ENCODE data around the gene DBNL.
A peak's percentile ranks its signal among the peaks of the same experiment; 100 is the strongest.

The DBNL gene

GRCh38 chr7:44101303-44101965, 56.9 kb downstream of the DBNL start:
- no peak for TF ChIP-seq TCF4 (CRISPR knock-in tag; IDR thresholded peaks at IDR 0.05; ENCODE audit: borderline replicate concordance)
- TF ChIP-seq CREB5 (CRISPR knock-in tag; IDR thresholded peaks at IDR 0.05; ENCODE audit: low read depth) = no peak
- TF ChIP-seq ZNF8 (CRISPR knock-in tag; IDR thresholded peaks at IDR 0.05) = no peak
- no peak for TF ChIP-seq POU6F1 (CRISPR knock-in tag; IDR thresholded peaks at IDR 0.05; ENCODE audit: borderline replicate concordance, low read depth)
- TF ChIP-seq CSDC2 (CRISPR knock-in tag; IDR thresholded peaks at IDR 0.05) = no peak
- TF ChIP-seq ZFP30 (CRISPR knock-in tag; IDR thresholded peaks at IDR 0.05) = no peak
- no peak for ATAC-seq

- peak; percentile 1; the same call in 1 of the 3 replicates for ATAC-seq
- TF ChIP-seq TOX (CRISPR knock-in tag; IDR thresholded peaks at IDR 0.05; ENCODE audit: borderline replicate concordance) (no peak), ESRRG (CRISPR knock-in tag; IDR thresholded peaks at IDR 0.05) (no peak), TCF4 (CRISPR knock-in tag; IDR thresholded peaks at IDR 0.05; ENCODE audit: borderline replicate concordance) (no peak), OSR1 (CRISPR knock-in tag; IDR thresholded peaks at IDR 0.05) (no peak), ZNF8 (CRISPR knock-in tag; IDR thresholded peaks at IDR 0.05) (no peak), ZNF565 (CRISPR knock-in tag; conservative IDR thresholded peaks at IDR 0.05; ENCODE audit: low read depth) (no peak), SNAI2 (CRISPR knock-in tag; IDR thresholded peaks at IDR 0.05) (no peak)
Measured at GRCh38 chr7:44101966-44102845, 57.7 kb downstream of the DBNL start.

GRCh38 chr7:44102846-44103565, 58.5 kb downstream of the DBNL start:
- no peak for TF ChIP-seq TSHZ2 (CRISPR knock-in tag; IDR thresholded peaks at IDR 0.05)
- no peak for TF ChIP-seq ZNF70 (CRISPR knock-in tag; IDR thresholded peaks at IDR 0.05)
- no peak for TF ChIP-seq ZNF565 (CRISPR knock-in tag; conservative IDR thresholded peaks at IDR 0.05; ENCODE audit: low read depth)
- TF ChIP-seq ARNTL (CRISPR knock-in tag; IDR thresholded peaks at IDR 0.05; ENCODE audit: borderline replicate concordance, low read depth) = no peak
- no peak for TF ChIP-seq BACH2 (CRISPR knock-in tag; IDR thresholded peaks at IDR 0.05; ENCODE audit: borderline replicate concordance)
- TF ChIP-seq ZC3H10 (CRISPR knock-in tag; IDR thresholded peaks at IDR 0.05) = no peak
- TF ChIP-seq TOX (CRISPR knock-in tag; IDR thresholded peaks at IDR 0.05; ENCODE audit: borderline replicate concordance) = no peak
- ATAC-seq = no peak

GRCh38 chr7:44103566-44103922, 59.0 kb downstream of the DBNL start:
- no peak for ATAC-seq
- no peak for TF ChIP-seq CREB5 (CRISPR knock-in tag; IDR thresholded peaks at IDR 0.05; ENCODE audit: low read depth)
- TF ChIP-seq GLIS3 (CRISPR knock-in tag; IDR thresholded peaks at IDR 0.05) = no peak
- no peak for TF ChIP-seq ZFP3 (CRISPR knock-in tag; IDR thresholded peaks at IDR 0.05)
- no peak for TF ChIP-seq ARNTL (CRISPR knock-in tag; IDR thresholded peaks at IDR 0.05; ENCODE audit: borderline replicate concordance, low read depth)
- TF ChIP-seq ZC3H10 (CRISPR knock-in tag; IDR thresholded peaks at IDR 0.05) = no peak
